ENCODE results near the gene MYL6. TPM values are rescaled to one million over a fixed set of nuclear protein-coding genes. Genes with fewer than 3 reads are reported as not detected.

MYL6 gene
- total and polyA plus RNA-seq, 9 of the 15 experiments (the other 6 are each of a cell fraction or from before 2014, with no cell fraction given), result 557 to 1,664 (median 958) TPM

GRCh38 chr12:56189099-56189917, 31.1 kb downstream of the MYL6 start, which contains the start of gene SMARCC2 (continued):
- no peak for TF ChIP-seq RBM17 (IDR thresholded peaks at IDR 0.05; ENCODE audit: borderline replicate concordance, low read depth, low read length)
- TF ChIP-seq BRD4 (IDR thresholded peaks at IDR 0.05), result no peak
- no peak; the same call in 1 of the 2 replicates for TF ChIP-seq ZFX (CRISPR knock-in tag; IDR thresholded peaks at IDR 0.05)

GRCh38 chr12:56189918-56190694, 31.9 kb downstream of the MYL6 start:
- H3K9me1 ChIP-seq (ENCODE audit: control insufficient read depth, insufficient read depth, low read length), result no peaks in the 10 kb centered on the region
- peak overlapping the region; percentile 85 for H3K4me3 ChIP-seq
- H3K9ac ChIP-seq (ENCODE audit: insufficient read depth in 1 of 2, low read depth in 2 of 2, low read length in 2 of 2), result peak overlapping the region; percentile 84 to 90
- peak overlapping the region; percentile 98 for H2AFZ ChIP-seq (ENCODE audit: low read depth, low read length)
- BruUV-seq (replicated peaks), result no TSS peak
- H3K9me3 ChIP-seq (replicated peaks; ENCODE audit: control insufficient read depth, insufficient read depth, low read depth, low read length), result no peaks in the 10 kb centered on the region
- peak overlapping the region; percentile 88 for H3K27ac ChIP-seq (ENCODE audit: extremely low read depth, low read depth, low read length)
- POLR2A ChIA-PET, result interaction anchor here (0.6 to 5.9 kb wide), 24 partner anchors 9 to 242 kb away, joined by 3 to 54 read pairs (median 4); partner anchors contain the start of genes COQ10A, ESYT1, MYL6 and RNF41
- no peaks in the 10 kb centered on the region for H4K20me1 ChIP-seq (replicated peaks; ENCODE audit: control insufficient read depth, insufficient read depth, low read length)
- H3K79me2 ChIP-seq (ENCODE audit: control insufficient read depth, insufficient read depth, low read length), result peaks cover 39% of the 10 kb centered on the region
- in situ Hi-C loops (cut with MboI), result loop anchor here (5.0 kb wide), 3 partner anchors 63 to 277 kb away; partner anchors contain the start of genes ANKRD52, ESYT1 and SPRYD4
- peaks cover 22% of the 10 kb centered on the region for H3K36me3 ChIP-seq (ENCODE audit: control insufficient read depth, insufficient read depth, low read length)
- ATAC-seq (peak; percentile 68), DNase-seq (ENCODE audit: extremely low read depth in 1 of 4, low spot score in 3 of 4) (peak; percentile 73 to 96 (median 77)), FAIRE-seq (peak; percentile 44)
- CTCF ChIA-PET (ENCODE audit: low intra/inter-chr PET ratio), result interaction anchor here (0.6 to 2.9 kb wide), 10 partner anchors 15 to 1053 kb away, joined by 3 to 36 read pairs (median 7); partner anchors contain the start of genes ANKRD52, GDF11, NABP2 and RNF41
- no peaks in the 10 kb centered on the region for H3K27me3 ChIP-seq (ENCODE audit: control insufficient read depth in 2 of 2, insufficient read depth in 2 of 2, low read length in 2 of 2)
- intact Hi-C loops (cut with micrococcal nuclease), result loop anchor here (1.0 to 5.0 kb wide), 4 partner anchors 64 to 143 kb away; partner anchors contain the start of gene CNPY2
- H3K4me2 ChIP-seq (ENCODE audit: insufficient read depth, low read length), result peak overlapping the region; percentile 95
- peaks cover 4 to 16% of the 10 kb centered on the region in 2 experiments; a peak in 3 of 5 replicates for H3K4me1 ChIP-seq (replicated peaks in 1 of 2; ENCODE audit: control insufficient read depth in 2 of 2, insufficient read depth in 2 of 2, low read length in 2 of 2)
- WGBS (ENCODE audit: insufficient coverage, low coverage, missing lambda C conversion rate), result 1% methylated on average over 38 of the region's 42 CpGs
- peak; percentile 11; the same call in 1 of the 2 replicates for TF ChIP-seq ZNF592 (IDR thresholded peaks at IDR 0.05)
- no peak for TF ChIP-seq LEF1 (IDR thresholded peaks at IDR 0.05)
- TF ChIP-seq CBX5 (IDR thresholded peaks at IDR 0.05; ENCODE audit: borderline replicate concordance, low read depth), result 0 out of 2 replicates have a peak, but pooled peaks have one; percentile 68
- peak; percentile 57 for TF ChIP-seq ATF7 (IDR thresholded peaks at IDR 0.05)
- no peak for TF ChIP-seq ZNF778 (CRISPR knock-in tag; IDR thresholded peaks at IDR 0.05)
- TF ChIP-seq NFIC (IDR thresholded peaks at IDR 0.05), result peak; percentile 56
- TF ChIP-seq CBFA2T2 (conservative IDR thresholded peaks at IDR 0.05), result no peak
- TF ChIP-seq ZNF668 (CRISPR knock-in tag; IDR thresholded peaks at IDR 0.05), result no peak
- TF ChIP-seq ELK1 (CRISPR knock-in tag; IDR thresholded peaks at IDR 0.05), result no peak
- no peak for TF ChIP-seq SMAD1 (IDR thresholded peaks at IDR 0.05; ENCODE audit: low read depth, low read length, partially characterized antibody)

Data from K562 (cell line).